HCT116 (cell line): ENCODE results near the gene BMPER. TPM values are rescaled to one million over a fixed set of nuclear protein-coding genes. Genes with fewer than 3 reads are reported as not detected.

Source experiments
- ATAC-seq: fragments of 200-7000 bp; cut with Tn5 transposase; 2 replicates; pipeline ENCODE4 v1.9.1; 2020; ENCODE audit warnings: mild to moderate bottlenecking, moderate library complexity
- BruUV-seq: library from RNA; stranded (reverse); fragments of 400-500 nt; replicated peaks from 2 replicates; lab custom pipeline; 2021; lab: Mats Ljungman, UMichigan
- CTCF ChIA-PET: fragments of 300-600 bp; sonication (Branson Sonifier 250); formaldehyde crosslinking; loops from one replicate; lab custom pipeline; 2021; ENCODE audit warnings: antibody characterized with exemption; lab: Charles Lee
- POLR2A ChIA-PET: fragments of 300-600, 350-600 bp; sonication (Branson Sonifier 250); formaldehyde crosslinking; loops from one replicate; lab custom pipeline; 2021; ENCODE audit warnings: antibody characterized with exemption; lab: Charles Lee
- RAD21 ChIA-PET, 2 experiments: fragments of 300-600 bp; sonication (Branson Sonifier 250); formaldehyde crosslinking; loops; one replicate each; lab custom pipeline; 2023; ENCODE audit warnings: low total read pairs in 2 of 2; ENCODE audit not compliant: uncharacterized antibody in 2 of 2, unreplicated experiment in 2 of 2, low non-redundant PET in 1 of 2; lab: Charles Lee
- DNase-seq: peaks from one replicate; pipeline ENCODE4 v3.0.0-alpha.2; 2010; ENCODE audit warnings: low read depth, low spot score
- H2AFZ ChIP-seq: fragments of 200-600 bp; shearing (Covaris generic), sonication (generic); 2 replicates; pipeline ENCODE4 v1.6.1; 2017; ENCODE audit warnings: low read depth, mixed run types, mixed read lengths, antibody characterized with exemption, low read length; ENCODE audit not compliant: poor library complexity, severe bottlenecking
- H3K27ac ChIP-seq: 2 replicates; pipeline ENCODE4 v1.5.1; 2012; ENCODE audit warnings: low read depth, low read length
- H3K27me3 ChIP-seq: fragments of 200-600 bp; sonication (generic); 2 replicates; pipeline ENCODE4 v1.6.1; 2016; ENCODE audit warnings: mixed run types, low read length, mixed read lengths; ENCODE audit not compliant: insufficient read depth
- H3K36me3 ChIP-seq, 2 experiments: fragments of 200-500 bp in 1 of 2; fragments of 200-600 bp in 1 of 2; sonication (Bioruptor generic) in 1 of 2; sonication (generic) in 1 of 2; 2 replicates each; pipeline versions ENCODE4 v1.5.1 to v1.6.1; 2014 to 2016; ENCODE audit warnings: low read length in 2 of 2, inconsistent platforms in 1 of 2, mixed read lengths in 1 of 2, mixed run types in 1 of 2; ENCODE audit not compliant: insufficient read depth in 2 of 2, control insufficient read depth in 1 of 2
- H3K4me1 ChIP-seq, 2 experiments: fragments of 200-600 bp in 1 of 2; sonication (generic) in 1 of 2; 2 replicates each; pipeline versions ENCODE4 v1.5.1 to v1.6.1; 2012 to 2017; ENCODE audit warnings: low read length in 2 of 2, inconsistent platforms in 1 of 2, mild to moderate bottlenecking in 1 of 2, mixed read lengths in 1 of 2, mixed run types in 1 of 2, moderate library complexity in 1 of 2; ENCODE audit not compliant: insufficient read depth in 2 of 2, control insufficient read depth in 1 of 2
- H3K4me2 ChIP-seq: fragments of 200-600 bp; sonication (generic); 2 replicates; pipeline ENCODE4 v1.6.1; 2017; ENCODE audit warnings: mixed run types, low read length, mixed read lengths
- H3K4me3 ChIP-seq, 2 experiments: fragments of 200-600 bp in 1 of 2; sonication (generic) in 1 of 2; replicated peaks in 1 of 2; 2 replicates each; pipeline ENCODE4 v1.5.1; 2011 to 2016; ENCODE audit warnings: low read length in 2 of 2, control low read depth in 1 of 2, low read depth in 1 of 2, mild to moderate bottlenecking in 1 of 2, mixed read lengths in 1 of 2, mixed run types in 1 of 2
- H3K79me2 ChIP-seq: fragments of 200-600 bp; sonication (generic); 2 replicates; pipeline ENCODE4 v1.6.1; 2017; ENCODE audit warnings: mild to moderate bottlenecking, mixed run types, low read length, moderate library complexity, mixed read lengths; ENCODE audit not compliant: insufficient read depth
- H3K9ac ChIP-seq: fragments of 200-600 bp; sonication (generic); 2 replicates; pipeline ENCODE4 v1.6.1; 2016; ENCODE audit warnings: low read length, mixed read lengths
- H3K9me2 ChIP-seq: fragments of 200-600 bp; sonication (generic), shearing (Covaris generic); 2 replicates; pipeline ENCODE4 v1.6.1; 2017; ENCODE audit warnings: mixed run types, mild to moderate bottlenecking, moderate library complexity; ENCODE audit not compliant: insufficient read depth
- H3K9me3 ChIP-seq, 2 experiments: fragments of 200-500 bp in 1 of 2; fragments of 200-600 bp in 1 of 2; sonication (Bioruptor generic) in 1 of 2; sonication (generic) in 1 of 2; 2 replicates each; pipeline ENCODE4 v1.6.1; 2014 to 2017; ENCODE audit warnings: low read length in 2 of 2, mixed read lengths in 2 of 2, inconsistent platforms in 1 of 2, low read depth in 1 of 2, mild to moderate bottlenecking in 1 of 2, mixed run types in 1 of 2, moderate library complexity in 1 of 2; ENCODE audit not compliant: control insufficient read depth in 1 of 2, insufficient read depth in 1 of 2
- H4K20me1 ChIP-seq: fragments of 200-600 bp; sonication (generic), shearing (Covaris generic); 2 replicates; pipeline ENCODE4 v1.6.1; 2017; ENCODE audit warnings: mixed run types, mild to moderate bottlenecking, moderate library complexity; ENCODE audit not compliant: insufficient read depth
- ATF3 ChIP-seq: IDR thresholded peaks from 2 replicates; pipeline ENCODE4 v1.6.1; 2012
- CEBPB ChIP-seq: IDR thresholded peaks from 2 replicates; pipeline ENCODE4 v1.6.1; 2012; ENCODE audit warnings: low read depth
- CTCF ChIP-seq, 3 experiments: fragments of 200-600 bp in 1 of 3; sonication (generic) in 1 of 3; IDR thresholded peaks in 2 of 3; conservative IDR thresholded peaks in 1 of 3; 2 replicates each; pipeline ENCODE4 v1.5.1; 2012 to 2017; ENCODE audit warnings: low read depth in 2 of 3, low read length in 2 of 3, antibody characterized with exemption in 1 of 3, borderline replicate concordance in 1 of 3, control low read depth in 1 of 3, mild to moderate bottlenecking in 1 of 3, mixed read lengths in 1 of 3, mixed run types in 1 of 3, moderate library complexity in 1 of 3; ENCODE audit not compliant: insufficient read depth in 1 of 3
- EGR1 ChIP-seq: IDR thresholded peaks from 2 replicates; pipeline ENCODE4 v1.6.1; 2012; ENCODE audit warnings: low read depth
- EZH2phosphoT487 ChIP-seq: fragments of 200-600 bp; IDR thresholded peaks from 2 replicates; pipeline ENCODE4 v1.6.1; 2018; ENCODE audit warnings: antibody characterized with exemption, borderline replicate concordance
- FOSL1 ChIP-seq: IDR thresholded peaks from 2 replicates; pipeline ENCODE4 v1.6.1; 2012; ENCODE audit warnings: low read depth
- POLR2A ChIP-seq: IDR thresholded peaks from 2 replicates; pipeline ENCODE4 v1.7.0; 2011; ENCODE audit warnings: borderline replicate concordance; ENCODE audit not compliant: insufficient read depth, insufficient read length; ENCODE audit errors: extremely low read depth
- POLR2AphosphoS5 ChIP-seq: IDR thresholded peaks from 2 replicates; pipeline ENCODE4 v1.6.1; 2011; ENCODE audit warnings: mild to moderate bottlenecking, low read depth, low read length, moderate library complexity
- RAD21 ChIP-seq: IDR thresholded peaks from 2 replicates; pipeline ENCODE4 v1.6.1; 2012; ENCODE audit warnings: low read depth, mild to moderate bottlenecking
- REST ChIP-seq: IDR thresholded peaks from 2 replicates; pipeline ENCODE4 v1.6.1; 2012; ENCODE audit warnings: low read depth
- SIN3A ChIP-seq: IDR thresholded peaks from 2 replicates; pipeline ENCODE4 v1.6.1; 2012; ENCODE audit warnings: low read depth
- SP1 ChIP-seq: IDR thresholded peaks from 2 replicates; pipeline ENCODE4 v1.6.1; 2012; ENCODE audit warnings: low read depth
- SRF ChIP-seq: IDR thresholded peaks from 2 replicates; pipeline ENCODE4 v1.6.1; 2012; ENCODE audit warnings: low read depth
- TCF7L2 ChIP-seq: IDR thresholded peaks from 2 replicates; pipeline ENCODE4 v1.7.0; 2011; ENCODE audit warnings: borderline replicate concordance, inconsistent platforms; ENCODE audit not compliant: insufficient read depth, insufficient read length; ENCODE audit errors: extremely low read depth
- ZBTB33 ChIP-seq: IDR thresholded peaks from 2 replicates; pipeline ENCODE4 v1.6.1; 2011; ENCODE audit warnings: mild to moderate bottlenecking, low read length, moderate library complexity; ENCODE audit not compliant: insufficient replicate concordance; ENCODE audit errors: extremely low read depth
- ZNF274 ChIP-seq: fragments of 200-500 bp; sonication (Bioruptor generic); IDR thresholded peaks from 2 replicates; pipeline ENCODE4 v1.6.1; 2014; ENCODE audit warnings: mild to moderate bottlenecking, low read depth, low read length, inconsistent platforms
- intact Hi-C: fragments of 100-400 bp; cut with micrococcal nuclease; formaldehyde crosslinking; loops from 2 replicates; pipeline ENCODE4 v1.10.0; 2022
- total RNA-seq: library from RNA; stranded (reverse); gene quantifications from one replicate; pipeline ENCODE4 v1.2.1, GENCODE V29; 2021; ENCODE audit not compliant: unreplicated experiment

The BMPER gene
- total RNA-seq, 1 experiment from 2014 or later: not detected

- Histone ChIP-seq H3K4me3 (no peak overlapping the region), H3K9ac (no peak overlapping the region), H3K9me3 (no peaks in the 10 kb centered on the region), H3K9me2 (no peaks in the 10 kb centered on the region), H3K36me3 (no peaks in the 10 kb centered on the region), H2AFZ (no peak overlapping the region), H3K27ac (no peak overlapping the region), H3K4me2 (no peak overlapping the region), H3K79me2 (no peaks in the 10 kb centered on the region), H4K20me1 (no peaks in the 10 kb centered on the region), H3K4me1 (no peaks in the 10 kb centered on the region), H3K27me3 (no peaks in the 10 kb centered on the region)
- BruUV-seq: no TSS peak
- intact Hi-C loops: no loop called here
- no peak for ATAC-seq
- ChIA-PET RAD21 (no interaction called here), CTCF (interaction anchor here (1.2 kb wide), 1 partner anchor 102 kb away, joined by 3 read pairs; no protein-coding TSS in a partner anchor), POLR2A (no interaction called here)
- TF ChIP-seq CEBPB (no peak), FOSL1 (no peak), SP1 (no peak), EZH2phosphoT487 (no peak), SRF (no peak), EGR1 (no peak), RAD21 (no peak), ZNF274 (no peak), POLR2A (no peak), ATF3 (no peak), REST (no peak), ZBTB33 (no peak), CTCF (IDR thresholded peaks at IDR 0.05 in 2 of 3, conservative IDR thresholded peaks at IDR 0.05 in 1 of 3; ENCODE audit: borderline replicate concordance in 1 of 3, insufficient read depth in 1 of 3, low read depth in 2 of 3, low read length in 2 of 3) (no peak), SIN3A (no peak), POLR2AphosphoS5 (no peak), TCF7L2 (no peak)
- DNase-seq: no peak
These were observed 285.0 kb downstream of the BMPER start for GRCh38 chr7:34190299-34190698.
